Right lung (tissue), 5 donors: ENCODE measurements around the gene STC2. TPM values are rescaled to one million over a fixed set of nuclear protein-coding genes. Genes with fewer than 3 reads are reported as not detected.
"Not testable (repeated sequence)": the region's sequence is repeated elsewhere in the genome, so short reads cannot be mapped to it uniquely, and the experiment has no call there.

Experiments used
- DNase-seq, 2 donors: peaks; one replicate each; pipeline ENCODE4 v3.0.0-alpha.2; 2013
- polyA plus RNA-seq, 5 donors: library from polyadenylated mRNA; unstranded; fragments of 120-200 nt; gene quantifications; one replicate each; pipeline versions ENCODE4 v1.2.1 to v1.2.3, GENCODE V29; 2013; ENCODE audit warnings: inconsistent platforms in 1 of 5, low replicate concordance in 1 of 5; ENCODE audit not compliant: insufficient read length in 5 of 5, insufficient read depth in 1 of 5

The STC2 gene
- polyA plus RNA-seq, 5 donors, result 3.1 to 7.0 (median 5.0) TPM

- DNase-seq, result no peak
Observed at GRCh38 chr5:173298213-173298926, 29.8 kb downstream of the STC2 start.

GRCh38 chr5:173297813-173298212 is 30.4 kb downstream of the STC2 start:
- no peak for DNase-seq

- DNase-seq, result no peak
Observed at GRCh38 chr5:173296737-173297676, 31.2 kb downstream of the STC2 start.

- no peak for DNase-seq
Observed at GRCh38 chr5:173295796-173296195, 32.4 kb downstream of the STC2 start.

- no peak for DNase-seq
Observed at GRCh38 chr5:173294673-173295320, 33.4 kb downstream of the STC2 start.

- peak; percentile 67 to 77 for DNase-seq
Observed at GRCh38 chr5:173293817-173294672, 34.2 kb downstream of the STC2 start.

- no peak for DNase-seq
Observed at GRCh38 chr5:173291722-173292658, 36.2 kb downstream of the STC2 start.

- DNase-seq, result no peak
Observed at GRCh38 chr5:173290477-173291131, 37.6 kb downstream of the STC2 start.

GRCh38 chr5:173289372-173289771 is 38.8 kb downstream of the STC2 start:
- DNase-seq, result no peak

- no peak for DNase-seq
Observed at GRCh38 chr5:173288632-173289031, 39.6 kb downstream of the STC2 start.

- no peak for DNase-seq
Observed at GRCh38 chr5:173287086-173287485, 41.1 kb downstream of the STC2 start.

GRCh38 chr5:173284343-173284958 is 43.8 kb downstream of the STC2 start:
- not testable (repeated sequence) for DNase-seq

- peak in 1 of 2 donors; percentile 47 for DNase-seq
Observed at GRCh38 chr5:173283318-173284288, 44.6 kb downstream of the STC2 start.

GRCh38 chr5:173282916-173283315 is 45.3 kb downstream of the STC2 start:
- DNase-seq, result no peak

- no peak for DNase-seq
Observed at GRCh38 chr5:173281910-173282309, 46.3 kb downstream of the STC2 start.

GRCh38 chr5:173279166-173279565 is 49.0 kb downstream of the STC2 start:
- no peak for DNase-seq

- no peak for DNase-seq
Observed at GRCh38 chr5:173278641-173279040, 49.6 kb downstream of the STC2 start.

- DNase-seq, result no peak
Observed at GRCh38 chr5:173278172-173278571, 50.0 kb downstream of the STC2 start.
